Neuron (in vitro differentiated cells): Measurements from ENCODE around the gene OR4K1.
A peak's percentile ranks its signal among the peaks of the same experiment; 100 is the strongest.

ENCODE experiments used
- H2AFZ ChIP-seq: one replicate; pipeline ENCODE4 v1.6.1; 2013; ENCODE audit warnings: low read depth, mild to moderate bottlenecking, inconsistent platforms, low read length, moderate library complexity
- H3K27me3 ChIP-seq: one replicate; pipeline ENCODE4 v1.6.1; 2013; ENCODE audit warnings: low read length; ENCODE audit not compliant: insufficient read depth
- H3K36me3 ChIP-seq: one replicate; pipeline ENCODE4 v1.6.1; 2013; ENCODE audit warnings: low read length; ENCODE audit not compliant: insufficient read depth
- H3K4me1 ChIP-seq: one replicate; pipeline ENCODE4 v1.6.1; 2013; ENCODE audit warnings: low read length; ENCODE audit not compliant: insufficient read depth
- H3K4me3 ChIP-seq: 2 replicates; pipeline ENCODE4 v1.5.1; 2013; ENCODE audit warnings: mild to moderate bottlenecking, low read length, moderate library complexity
- H3K9me3 ChIP-seq: one replicate; pipeline ENCODE4 v1.6.1; 2013; ENCODE audit warnings: low read length

OR4K1 gene, protein sequence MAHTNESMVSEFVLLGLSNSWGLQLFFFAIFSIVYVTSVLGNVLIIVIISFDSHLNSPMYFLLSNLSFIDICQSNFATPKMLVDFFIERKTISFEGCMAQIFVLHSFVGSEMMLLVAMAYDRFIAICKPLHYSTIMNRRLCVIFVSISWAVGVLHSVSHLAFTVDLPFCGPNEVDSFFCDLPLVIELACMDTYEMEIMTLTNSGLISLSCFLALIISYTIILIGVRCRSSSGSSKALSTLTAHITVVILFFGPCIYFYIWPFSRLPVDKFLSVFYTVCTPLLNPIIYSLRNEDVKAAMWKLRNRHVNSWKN

DNA sequence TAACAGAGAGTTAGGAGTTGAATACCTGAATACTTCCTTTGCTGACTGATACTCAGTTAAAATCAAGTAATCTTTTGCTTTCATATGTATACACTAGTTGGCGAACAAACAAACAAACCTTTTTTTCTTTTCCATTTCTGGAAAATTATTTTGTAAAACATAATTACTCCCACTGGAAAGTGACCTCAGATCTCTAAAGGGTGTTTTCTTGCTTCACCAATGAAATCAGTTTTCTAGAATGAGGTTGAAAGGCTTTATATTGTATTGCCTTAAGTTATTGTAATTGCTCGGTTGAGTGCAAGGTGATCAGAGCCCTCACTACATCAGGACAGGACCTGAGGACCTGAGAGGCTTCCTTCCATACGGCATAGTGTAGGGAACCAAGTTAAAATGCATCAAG lies at the start of gene OR4K1:
TSS of gene OR4K1 (plus strand) at position 301 of the 400 bp plus-strand sequence. CDS start 4,750 bp downstream, outside the sequence.
- Histone ChIP-seq H3K4me3 (no peak within 1 kb of the TSS), H3K4me1 (no peaks in the 10 kb centered on the region), H3K27me3 (no peaks in the 10 kb centered on the region), H3K9me3 (no peaks in the 10 kb centered on the region), H2AFZ (no peak within 1 kb of the TSS), H3K36me3 (no peaks in the 10 kb centered on the region)

GRCh38 chr14:19895282-19895681 lies 35.4 kb upstream of the OR4K1 start:
- Histone ChIP-seq H2AFZ (no peak overlapping the region), H3K9me3 (peaks cover 6% of the 10 kb centered on the region), H3K4me1 (no peaks in the 10 kb centered on the region)

DNA sequence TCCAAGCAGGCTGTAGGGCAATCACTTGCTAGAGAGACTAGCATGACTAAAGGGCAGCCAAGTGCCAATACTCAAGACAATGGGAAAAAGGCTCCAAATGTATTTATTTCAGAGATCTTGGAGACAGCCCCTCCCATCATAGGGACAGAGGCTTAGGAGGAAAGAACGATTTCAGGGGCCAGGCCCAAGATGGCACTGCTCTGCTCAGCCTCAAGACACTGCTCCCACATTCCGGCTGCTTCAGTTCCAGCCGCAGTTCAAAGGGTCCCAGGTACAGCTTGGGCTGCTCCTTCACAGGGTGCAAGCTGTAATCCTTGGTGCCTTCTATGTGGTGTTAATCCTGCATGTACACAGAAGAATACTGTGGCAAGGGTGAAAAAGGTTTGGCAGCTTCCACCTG lies 29.7 kb upstream of the OR4K1 start:
- no peak overlapping the region for H2AFZ ChIP-seq
- H3K36me3 ChIP-seq, result no peaks in the 10 kb centered on the region
- no peak overlapping the region for H3K4me3 ChIP-seq
- no peaks in the 10 kb centered on the region for H3K27me3 ChIP-seq
- no peaks in the 10 kb centered on the region for H3K4me1 ChIP-seq
- no peaks in the 10 kb centered on the region for H3K9me3 ChIP-seq

More at GRCh38 chr14:19895282-19895681, 35.4 kb upstream of the OR4K1 start:
- Histone ChIP-seq H3K27me3 (no peaks in the 10 kb centered on the region), H3K4me3 (no peak overlapping the region), H3K36me3 (no peaks in the 10 kb centered on the region)

DNA sequence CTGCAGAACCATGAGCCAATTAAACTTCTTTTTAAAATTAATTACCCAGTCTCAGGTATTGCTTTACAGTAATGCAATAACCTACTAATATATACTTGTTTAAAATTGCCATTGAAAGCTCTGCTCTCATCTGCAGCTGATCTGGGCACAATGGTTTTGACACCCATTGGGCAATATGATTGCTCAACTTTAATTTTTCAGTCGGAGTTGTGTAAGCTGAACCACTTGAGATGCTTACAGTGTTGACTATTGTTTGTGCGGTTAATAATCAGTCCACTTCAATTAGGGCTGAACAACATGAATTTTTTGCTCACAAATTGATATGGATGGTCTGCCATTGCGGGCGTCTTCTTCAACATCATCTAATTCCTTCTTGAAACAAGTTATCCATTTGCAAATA lies 28.3 kb upstream of the OR4K1 start:
- no peak overlapping the region for H2AFZ ChIP-seq
- H3K4me1 ChIP-seq, result no peaks in the 10 kb centered on the region
- no peaks in the 10 kb centered on the region for H3K36me3 ChIP-seq
- H3K4me3 ChIP-seq, result no peak overlapping the region
- H3K27me3 ChIP-seq, result no peaks in the 10 kb centered on the region
- H3K9me3 ChIP-seq, result no peaks in the 10 kb centered on the region

DNA sequence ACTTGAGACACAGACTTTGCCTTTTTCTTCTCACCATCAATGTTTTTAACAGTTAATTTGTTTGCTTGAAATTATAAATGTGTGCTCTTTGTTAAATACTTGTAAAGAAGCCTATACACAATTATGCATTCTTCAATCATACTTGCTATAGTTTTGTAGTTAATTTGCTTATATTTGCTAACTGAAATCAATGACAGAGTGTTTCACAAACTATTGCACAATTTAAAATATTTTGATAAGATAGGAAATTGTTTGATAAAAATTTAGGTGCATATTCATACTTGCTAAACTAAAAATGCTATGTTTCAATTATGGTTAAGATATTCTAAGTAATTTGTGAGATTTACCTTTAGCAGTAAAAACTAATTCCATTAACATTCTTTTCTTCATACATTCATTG lies 24.1 kb upstream of the OR4K1 start:
- Histone ChIP-seq H2AFZ (no peak overlapping the region), H3K27me3 (no peaks in the 10 kb centered on the region), H3K36me3 (no peaks in the 10 kb centered on the region), H3K4me1 (no peaks in the 10 kb centered on the region), H3K9me3 (no peaks in the 10 kb centered on the region), H3K4me3 (no peak overlapping the region)

GRCh38 chr14:19911114-19911513 lies 19.6 kb upstream of the OR4K1 start:
- Histone ChIP-seq H3K27me3 (no peaks in the 10 kb centered on the region), H3K9me3 (no peaks in the 10 kb centered on the region), H2AFZ (no peak overlapping the region), H3K36me3 (no peaks in the 10 kb centered on the region), H3K4me1 (no peaks in the 10 kb centered on the region), H3K4me3 (no peak overlapping the region)

GRCh38 chr14:19917243-19917642 lies 13.5 kb upstream of the OR4K1 start:
- no peaks in the 10 kb centered on the region for H3K9me3 ChIP-seq
- no peaks in the 10 kb centered on the region for H3K4me1 ChIP-seq

GRCh38 chr14:19917955-19918518 lies 12.7 kb upstream of the OR4K1 start:
- Histone ChIP-seq H3K9me3 (no peaks in the 10 kb centered on the region), H3K4me3 (no peak overlapping the region), H3K27me3 (no peaks in the 10 kb centered on the region), H3K4me1 (no peaks in the 10 kb centered on the region), H2AFZ (no peak overlapping the region), H3K36me3 (no peaks in the 10 kb centered on the region)

More at GRCh38 chr14:19917243-19917642, 13.5 kb upstream of the OR4K1 start:
- no peak overlapping the region for H2AFZ ChIP-seq
- no peaks in the 10 kb centered on the region for H3K27me3 ChIP-seq
- no peak overlapping the region for H3K4me3 ChIP-seq
- H3K36me3 ChIP-seq, result no peaks in the 10 kb centered on the region

- Histone ChIP-seq H3K36me3 (no peaks in the 10 kb centered on the region), H3K4me3 (no peak overlapping the region), H3K4me1 (no peaks in the 10 kb centered on the region), H3K9me3 (no peaks in the 10 kb centered on the region), H2AFZ (no peak overlapping the region), H3K27me3 (no peaks in the 10 kb centered on the region)
These were observed 12.0 kb upstream of the OR4K1 start for GRCh38 chr14:19918553-19919264.

DNA sequence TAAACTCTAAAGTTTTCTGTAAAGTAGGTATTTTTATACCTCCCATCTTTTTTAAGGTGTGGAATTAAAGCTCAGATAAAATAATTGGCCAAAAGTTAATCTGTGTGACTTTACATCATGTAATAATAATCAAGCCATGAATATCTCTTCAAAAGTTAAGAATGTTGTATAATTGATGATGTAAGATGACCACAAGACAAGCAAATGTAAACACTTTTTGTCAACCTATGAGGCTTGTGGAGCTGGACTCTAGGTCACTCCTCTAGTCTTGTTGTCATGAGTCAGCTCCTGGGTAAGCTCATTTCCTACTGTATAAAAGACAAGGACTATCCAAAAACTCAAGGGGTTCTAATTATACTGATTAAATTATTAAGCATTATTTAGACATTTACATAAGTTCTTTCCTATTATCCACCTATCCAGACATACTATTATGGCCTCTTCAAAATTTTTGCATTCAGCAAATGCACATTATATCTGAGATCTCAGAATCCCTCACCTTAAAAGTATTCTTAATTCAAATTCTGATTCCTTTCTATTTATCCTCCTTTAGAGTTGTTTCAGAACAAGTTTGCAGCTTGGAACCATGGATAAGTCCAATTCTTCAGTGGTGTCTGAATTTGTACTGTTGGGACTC lies 10.6 kb upstream of the OR4K1 start, which contains the start of gene OR4K5:
TSS of gene OR4K5 (plus strand) at position 587 of the 637 bp plus-strand sequence. CDS start at position 587, 0 bp downstream.
- Histone ChIP-seq H3K9me3 (no peaks in the 10 kb centered on the region), H3K27me3 (no peaks in the 10 kb centered on the region), H2AFZ (no peak within 1 kb of the TSS), H3K4me3 (no peak within 1 kb of the TSS), H3K4me1 (no peaks in the 10 kb centered on the region), H3K36me3 (no peaks in the 10 kb centered on the region)

DNA sequence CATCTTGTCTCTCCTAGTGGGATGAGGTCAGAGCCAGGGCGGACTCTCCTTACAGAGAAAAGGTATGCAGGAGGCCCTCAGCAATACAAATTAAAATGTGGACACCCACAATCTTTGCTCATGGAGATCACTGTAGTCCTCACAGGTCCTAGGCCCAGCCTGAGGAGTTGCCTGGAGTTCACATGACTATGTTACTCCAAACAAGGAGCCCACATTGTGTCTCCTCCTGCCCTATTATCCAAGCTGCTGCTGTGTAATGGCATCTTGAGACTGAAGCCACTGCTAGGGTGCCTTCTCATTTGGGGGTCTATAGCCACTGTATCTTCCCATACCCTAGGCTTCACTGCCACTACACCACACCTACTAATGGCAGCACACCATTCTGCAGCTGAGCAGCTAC lies 11.0 kb downstream of the OR4K1 start:
- no peaks in the 10 kb centered on the region for H3K4me1 ChIP-seq
- no peaks in the 10 kb centered on the region for H3K27me3 ChIP-seq
- H3K36me3 ChIP-seq, result no peaks in the 10 kb centered on the region
- no peaks in the 10 kb centered on the region for H3K9me3 ChIP-seq
- no peak overlapping the region for H3K4me3 ChIP-seq
- no peak overlapping the region for H2AFZ ChIP-seq

DNA sequence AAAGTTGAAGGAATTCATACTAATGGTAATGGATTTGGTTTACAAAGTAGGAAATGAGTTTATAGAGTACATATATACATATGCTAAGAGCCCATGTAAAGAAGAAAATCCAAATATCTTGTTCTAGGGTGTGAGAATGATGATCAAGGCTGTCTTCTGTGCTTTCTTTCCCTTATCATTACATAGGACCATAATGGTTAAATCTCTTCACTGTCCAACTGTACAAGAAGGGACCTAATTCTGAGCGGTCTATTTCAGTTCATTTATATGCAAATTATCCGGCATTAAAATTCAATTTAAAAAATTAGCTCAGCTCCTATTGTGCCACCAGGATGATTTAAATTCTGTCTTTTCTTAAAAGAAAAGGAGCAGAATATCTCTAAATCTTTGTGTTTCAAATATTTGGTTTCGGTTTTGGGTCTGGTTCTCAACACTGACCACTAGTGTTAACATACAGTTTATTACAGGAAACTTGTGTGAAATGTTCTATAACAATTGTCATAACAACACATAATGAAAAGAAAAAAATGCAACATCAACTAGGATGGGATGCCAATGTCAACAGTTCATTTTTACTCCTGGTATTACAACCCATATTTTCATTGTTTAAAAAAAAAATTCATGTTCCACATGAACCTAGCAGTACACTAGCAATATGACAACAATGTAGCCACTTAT lies 16.8 kb downstream of the OR4K1 start:
- no peaks in the 10 kb centered on the region for H3K9me3 ChIP-seq
- H3K27me3 ChIP-seq, result peaks cover 4% of the 10 kb centered on the region
- H3K4me3 ChIP-seq, result no peak overlapping the region
- no peaks in the 10 kb centered on the region for H3K36me3 ChIP-seq
- H3K4me1 ChIP-seq, result no peaks in the 10 kb centered on the region
- peak overlapping the region; percentile 5 for H2AFZ ChIP-seq
